GM19328 (cell line): ENCODE results near the gene SCN8A.

Experiments
- ATAC-seq: cut with Tn5 transposase; IDR thresholded peaks from one replicate; pipeline ENCODE4 v1.9.1; 2021; ENCODE audit warnings: mild to moderate bottlenecking, moderate library complexity; ENCODE audit not compliant: unreplicated experiment

The SCN8A gene

GRCh38 chr12:51847643-51848325 lies 256.8 kb downstream of the SCN8A start:
- no peak for ATAC-seq

- no peak for ATAC-seq
These were observed 257.3 kb downstream of the SCN8A start, which contains the start of gene FIGNL2 for GRCh38 chr12:51848326-51848727. FIGNL2 (minus strand) TSS chr12:51848718; CDS start chr12:51822413, 26,305 bp downstream.

- no peak for ATAC-seq
These were observed 258.1 kb downstream of the SCN8A start for GRCh38 chr12:51848841-51849735.

- ATAC-seq: no peak
These were observed 259.3 kb downstream of the SCN8A start for GRCh38 chr12:51850081-51850964.

GRCh38 chr12:51850965-51851299 lies 259.9 kb downstream of the SCN8A start:
- ATAC-seq: no peak

GRCh38 chr12:51851413-51852124 lies 260.5 kb downstream of the SCN8A start:
- ATAC-seq: no peak

- no peak for ATAC-seq
These were observed 261.5 kb downstream of the SCN8A start for GRCh38 chr12:51852404-51853137.

GRCh38 chr12:51855586-51856428 lies 264.8 kb downstream of the SCN8A start:
- no peak for ATAC-seq

- ATAC-seq: no peak
These were observed 270.0 kb downstream of the SCN8A start for GRCh38 chr12:51860986-51861385.
